HL-60 (cell line): ENCODE measurements around the gene GSTT2.
"Not testable (repeated sequence)": the region's sequence is repeated elsewhere in the genome, so short reads cannot be mapped to it uniquely, and the experiment has no call there.

Experiments
- CTCF ChIP-seq: IDR thresholded peaks from one replicate; pipeline ENCODE4 v1.5.1; 2011; ENCODE audit warnings: low read length, control low read depth, inconsistent platforms; ENCODE audit not compliant: insufficient read depth
- GABPA ChIP-seq: IDR thresholded peaks from 2 replicates; pipeline ENCODE4 v1.6.1; 2012; ENCODE audit warnings: low read depth
- POLR2AphosphoS5 ChIP-seq: IDR thresholded peaks from 2 replicates; pipeline ENCODE4 v1.6.1; 2012; ENCODE audit warnings: low read depth
- REST ChIP-seq: IDR thresholded peaks from 2 replicates; pipeline ENCODE4 v1.6.1; 2012; ENCODE audit warnings: low read depth; ENCODE audit not compliant: insufficient replicate concordance
- SPI1 ChIP-seq: IDR thresholded peaks from 2 replicates; pipeline ENCODE4 v1.6.1; 2012; ENCODE audit warnings: low read depth, mild to moderate bottlenecking, borderline replicate concordance

- TF ChIP-seq CTCF, POLR2AphosphoS5, SPI1, GABPA, REST: not testable (repeated sequence)
Measured at GRCh38 chr22:23954193-23954990, 25.5 kb upstream of the GSTT2 start.
